Ramos (cell line): Measurements from ENCODE around the gene SLC13A4.
"Not testable (repeated sequence)": the region's sequence is repeated elsewhere in the genome, so short reads cannot be mapped to it uniquely, and the experiment has no call there.

Experiments used
- in situ Hi-C: fragments of 300-500 bp; cut with MboI; formaldehyde crosslinking; loops from one replicate; pipeline ENCODE4 v1.14.3; 2022; ENCODE audit warnings: low sequenced_read_pairs; ENCODE audit not compliant: unreplicated experiment

Gene SLC13A4

GRCh38 chr7:135753616-135754413, 25.8 kb upstream of the SLC13A4 start:
- in situ Hi-C loops, result no loop called here

- in situ Hi-C loops, result no loop called here
Measured at GRCh38 chr7:135748770-135749169, 20.8 kb upstream of the SLC13A4 start, which contains the start of gene FAM180A. Gene FAM180A (minus strand): TSS chr7:135748813. CDS start chr7:135748580, 233 bp downstream.

GRCh38 chr7:135747366-135747765, 19.4 kb upstream of the SLC13A4 start:
- in situ Hi-C loops, result no loop called here

GRCh38 chr7:135745703-135746312, 17.8 kb upstream of the SLC13A4 start:
- in situ Hi-C loops, result no loop called here

GRCh38 chr7:135744938-135745702, 17.1 kb upstream of the SLC13A4 start:
- in situ Hi-C loops, result no loop called here

GRCh38 chr7:135743907-135744731, 16.1 kb upstream of the SLC13A4 start:
- in situ Hi-C loops, result no loop called here

- in situ Hi-C loops, result no loop called here
Measured at GRCh38 chr7:135742371-135742770, 14.4 kb upstream of the SLC13A4 start.

- in situ Hi-C loops, result no loop called here
Measured at GRCh38 chr7:135741905-135742304, 13.9 kb upstream of the SLC13A4 start.

GRCh38 chr7:135740889-135741288, 12.9 kb upstream of the SLC13A4 start:
- in situ Hi-C loops, result no loop called here

GRCh38 chr7:135737306-135737647, 9.3 kb upstream of the SLC13A4 start:
- in situ Hi-C loops, result not testable (repeated sequence)

GRCh38 chr7:135736586-135737305, 8.8 kb upstream of the SLC13A4 start:
- in situ Hi-C loops, result no loop called here

GRCh38 chr7:135734343-135734689, 6.3 kb upstream of the SLC13A4 start:
- in situ Hi-C loops, result no loop called here

GRCh38 chr7:135733603-135734342, 5.8 kb upstream of the SLC13A4 start:
- in situ Hi-C loops, result no loop called here

- in situ Hi-C loops, result no loop called here
Measured at GRCh38 chr7:135731131-135731530, 3.1 kb upstream of the SLC13A4 start.

- in situ Hi-C loops, result no loop called here
Measured at GRCh38 chr7:135729230-135729629, 1.2 kb upstream of the SLC13A4 start.

GRCh38 chr7:135726911-135727673, 894 bp downstream of the SLC13A4 start:
- in situ Hi-C loops, result no loop called here

GRCh38 chr7:135726276-135726788, 1.7 kb downstream of the SLC13A4 start:
- in situ Hi-C loops, result no loop called here

- in situ Hi-C loops, result no loop called here
Measured at GRCh38 chr7:135723411-135723810, 4.6 kb downstream of the SLC13A4 start.
